Panc1 (cell line): Measurements from ENCODE around the gene DFFB. TPM values are rescaled to one million over a fixed set of nuclear protein-coding genes. Genes with fewer than 3 reads are reported as not detected.

Experiments
- ATAC-seq: fragments of 200-7000 bp; cut with Tn5 transposase; 2 replicates; pipeline ENCODE4 v1.9.1; 2020; ENCODE audit warnings: mild to moderate bottlenecking, moderate library complexity
- BruUV-seq: library from RNA; stranded (reverse); fragments of 400-500 nt; replicated peaks from 2 replicates; lab custom pipeline; 2021; lab: Mats Ljungman, UMichigan
- CTCF ChIA-PET: fragments of 300-600 bp; sonication (Branson Sonifier 250); formaldehyde crosslinking; loops from one replicate; lab custom pipeline; 2022; ENCODE audit warnings: antibody characterized with exemption; lab: Charles Lee
- POLR2A ChIA-PET: fragments of 300-600 bp; sonication (Branson Sonifier 250); formaldehyde crosslinking; loops from one replicate; lab custom pipeline; 2022; ENCODE audit warnings: antibody characterized with exemption; lab: Charles Lee
- DNase-seq: peaks from one replicate; pipeline ENCODE4 v3.0.0-alpha.2; 2010; ENCODE audit warnings: low read depth, low spot score
- H3K27ac ChIP-seq: 2 replicates; pipeline ENCODE4 v1.5.1; 2011; ENCODE audit warnings: mild to moderate bottlenecking, low read length, inconsistent platforms
- H3K27me3 ChIP-seq: fragments of 200-500 bp; sonication (Bioruptor generic); 2 replicates; pipeline ENCODE4 v1.6.0; 2014; ENCODE audit warnings: low read length, inconsistent platforms; ENCODE audit not compliant: control insufficient read depth, insufficient read depth
- H3K36me3 ChIP-seq: fragments of 200-500 bp; sonication (Bioruptor generic); 2 replicates; pipeline ENCODE4 v1.5.1; 2014; ENCODE audit warnings: inconsistent platforms, mild to moderate bottlenecking, low read length, moderate library complexity; ENCODE audit not compliant: control insufficient read depth, insufficient read depth
- H3K4me1 ChIP-seq: 2 replicates; pipeline ENCODE4 v1.5.1; 2011; ENCODE audit warnings: inconsistent platforms, mild to moderate bottlenecking, low read length, moderate library complexity; ENCODE audit not compliant: control insufficient read depth, insufficient read depth
- H3K4me3 ChIP-seq, 2 experiments: 2 replicates each; pipeline ENCODE4 v1.5.1; 2011 to 2012; ENCODE audit warnings: low read depth in 2 of 2, low read length in 2 of 2, mild to moderate bottlenecking in 2 of 2, inconsistent platforms in 1 of 2, moderate library complexity in 1 of 2
- H3K9me3 ChIP-seq: fragments of 200-500 bp; sonication (Bioruptor generic); 2 replicates; pipeline ENCODE4 v1.5.1; 2014; ENCODE audit warnings: low read depth, mild to moderate bottlenecking, inconsistent platforms, low read length, moderate library complexity; ENCODE audit not compliant: control insufficient read depth, insufficient read depth
- CTCF ChIP-seq: fragments of 450-650 bp; IDR thresholded peaks from 2 replicates; pipeline ENCODE4 v1.5.1; 2017; ENCODE audit warnings: mild to moderate bottlenecking
- POLR2AphosphoS5 ChIP-seq: IDR thresholded peaks from 2 replicates; pipeline ENCODE4 v1.6.1; 2012; ENCODE audit warnings: mild to moderate bottlenecking, low read depth, low read length, moderate library complexity
- REST ChIP-seq, 2 experiments: IDR thresholded peaks; 2 replicates each; pipeline ENCODE4 v1.6.1; 2011 to 2012; ENCODE audit warnings: low read depth in 2 of 2, control low read depth in 1 of 2, low read length in 1 of 2, mild to moderate bottlenecking in 1 of 2, moderate library complexity in 1 of 2; ENCODE audit not compliant: insufficient read depth in 1 of 2
- SIN3A ChIP-seq: IDR thresholded peaks from 2 replicates; pipeline ENCODE4 v1.6.1; 2012; ENCODE audit warnings: low read depth, mild to moderate bottlenecking, low read length, moderate library complexity, borderline replicate concordance; ENCODE audit not compliant: insufficient read depth
- TCF7L2 ChIP-seq: IDR thresholded peaks from 2 replicates; pipeline ENCODE4 v1.6.1; 2011; ENCODE audit warnings: mild to moderate bottlenecking, low read depth, low read length, inconsistent platforms
- in situ Hi-C: cut with HindIII; loops from 2 replicates; pipeline ENCODE4 v1.10.0; 2016; ENCODE audit warnings: low sequenced_read_pairs, low pct_unique_long_range_greater_than_20kb
- intact Hi-C: fragments of 100-400 bp; cut with micrococcal nuclease; formaldehyde crosslinking; loops from one replicate; pipeline ENCODE4 v1.10.0; 2022; ENCODE audit not compliant: unreplicated experiment
- total RNA-seq: library from RNA; stranded (reverse); gene quantifications from one replicate; pipeline ENCODE4 v1.2.1, GENCODE V29; 2021; ENCODE audit not compliant: unreplicated experiment

DFFB gene
- total RNA-seq, 1 experiment from 2014 or later: 3.0 TPM

GRCh38 chr1:3895951-3896325 is 38.7 kb downstream of the DFFB start:
- DNase-seq (no peak), ATAC-seq (no peak)
- BruUV-seq: no TSS peak
- in situ Hi-C loops: no loop called here
- intact Hi-C loops: no loop called here
- H3K27ac ChIP-seq: no peak overlapping the region
- H3K4me3 ChIP-seq: no peak overlapping the region
- TF ChIP-seq TCF7L2 (no peak), POLR2AphosphoS5 (no peak), REST (IDR thresholded peaks at IDR 0.05; ENCODE audit: insufficient read depth in 1 of 2, low read depth in 2 of 2, low read length in 1 of 2) (no peak), SIN3A (no peak), CTCF (no peak)
- H3K4me1 ChIP-seq: no peaks in the 10 kb centered on the region
- no peaks in the 10 kb centered on the region for H3K27me3 ChIP-seq
- ChIA-PET POLR2A (no interaction called here), CTCF (no interaction called here)
- peaks cover 3% of the 10 kb centered on the region; the same call in 1 of the 2 replicates for H3K36me3 ChIP-seq
- H3K9me3 ChIP-seq: no peaks in the 10 kb centered on the region; the same call in 1 of the 2 replicates

GRCh38 chr1:3896396-3897000 is 39.2 kb downstream of the DFFB start:
- intact Hi-C loops: no loop called here
- DNase-seq (no peak), ATAC-seq (no peak)
- CTCF ChIA-PET: interaction anchor here (0.5 to 0.7 kb wide), 2 partner anchors 43 to 179 kb away, joined by 3 to 5 read pairs; no protein-coding TSS in a partner anchor
- no peaks in the 10 kb centered on the region; the same call in 1 of the 2 replicates for H3K36me3 ChIP-seq
- no peaks in the 10 kb centered on the region; the same call in 1 of the 2 replicates for H3K9me3 ChIP-seq
- in situ Hi-C loops: no loop called here
- no TSS peak for BruUV-seq
- no peak overlapping the region for H3K4me3 ChIP-seq
- no peaks in the 10 kb centered on the region for H3K4me1 ChIP-seq
- H3K27ac ChIP-seq: no peak overlapping the region
- POLR2A ChIA-PET: no interaction called here
- H3K27me3 ChIP-seq: no peaks in the 10 kb centered on the region
- TF ChIP-seq POLR2AphosphoS5 (no peak), TCF7L2 (no peak), CTCF (no peak), REST (IDR thresholded peaks at IDR 0.05; ENCODE audit: insufficient read depth in 1 of 2, low read depth in 2 of 2, low read length in 1 of 2) (no peak), SIN3A (no peak)
